ENCODE data around the gene FARP1.

FARP1 gene

GRCh38 chr13:98190889-98191444 lies 48.1 kb downstream of the FARP1 start:
- no peaks in the 10 kb centered on the region for H3K4me1 ChIP-seq (ENCODE audit: insufficient read depth, poor library complexity, severe bottlenecking)
- no peak for ATAC-seq (ENCODE audit: low read depth)
- no peaks in the 10 kb centered on the region for H3K36me3 ChIP-seq (ENCODE audit: low read depth)
- no peak overlapping the region for H3K4me3 ChIP-seq (ENCODE audit: severe bottlenecking)
- TF ChIP-seq CTCF (IDR thresholded peaks at IDR 0.05; ENCODE audit: poor library complexity, severe bottlenecking), result no peak
- H3K9me3 ChIP-seq (ENCODE audit: severe bottlenecking), result no peaks in the 10 kb centered on the region
- H3K27ac ChIP-seq (ENCODE audit: poor library complexity, severe bottlenecking), result no peak overlapping the region
- no peak for DNase-seq (ENCODE audit: low spot score)
- H3K27me3 ChIP-seq (ENCODE audit: insufficient read depth, poor library complexity, severe bottlenecking), result no peaks in the 10 kb centered on the region

- H3K27ac ChIP-seq (ENCODE audit: poor library complexity, severe bottlenecking), result no peak overlapping the region
- H3K36me3 ChIP-seq (ENCODE audit: low read depth), result no peaks in the 10 kb centered on the region
- no peaks in the 10 kb centered on the region for H3K27me3 ChIP-seq (ENCODE audit: insufficient read depth, poor library complexity, severe bottlenecking)
- H3K4me3 ChIP-seq (ENCODE audit: severe bottlenecking), result no peak overlapping the region
- no peaks in the 10 kb centered on the region for H3K4me1 ChIP-seq (ENCODE audit: insufficient read depth, poor library complexity, severe bottlenecking)
- DNase-seq (ENCODE audit: low spot score), result no peak
- no peak for TF ChIP-seq CTCF (IDR thresholded peaks at IDR 0.05; ENCODE audit: poor library complexity, severe bottlenecking)
- H3K9me3 ChIP-seq (ENCODE audit: severe bottlenecking), result no peaks in the 10 kb centered on the region
- no peak for ATAC-seq (ENCODE audit: low read depth)
Observed at GRCh38 chr13:98192008-98192407, 49.1 kb downstream of the FARP1 start.

- DNase-seq (ENCODE audit: low spot score) (no peak), ATAC-seq (ENCODE audit: low read depth) (no peak)
- H3K9me3 ChIP-seq (ENCODE audit: severe bottlenecking), result no peaks in the 10 kb centered on the region
- no peak overlapping the region for H3K4me3 ChIP-seq (ENCODE audit: severe bottlenecking)
- H3K27me3 ChIP-seq (ENCODE audit: insufficient read depth, poor library complexity, severe bottlenecking), result no peaks in the 10 kb centered on the region
- no peak overlapping the region for H3K27ac ChIP-seq (ENCODE audit: poor library complexity, severe bottlenecking)
- no peak for TF ChIP-seq CTCF (IDR thresholded peaks at IDR 0.05; ENCODE audit: poor library complexity, severe bottlenecking)
- H3K4me1 ChIP-seq (ENCODE audit: insufficient read depth, poor library complexity, severe bottlenecking), result no peaks in the 10 kb centered on the region
- no peaks in the 10 kb centered on the region for H3K36me3 ChIP-seq (ENCODE audit: low read depth)
Observed at GRCh38 chr13:98195054-98195791, 52.3 kb downstream of the FARP1 start.

GRCh38 chr13:98198683-98199082 lies 55.8 kb downstream of the FARP1 start:
- Histone ChIP-seq H3K27me3 (ENCODE audit: insufficient read depth, poor library complexity, severe bottlenecking) (no peaks in the 10 kb centered on the region), H3K9me3 (ENCODE audit: severe bottlenecking) (no peaks in the 10 kb centered on the region), H3K4me3 (ENCODE audit: severe bottlenecking) (no peak overlapping the region), H3K36me3 (ENCODE audit: low read depth) (no peaks in the 10 kb centered on the region), H3K4me1 (ENCODE audit: insufficient read depth, poor library complexity, severe bottlenecking) (no peaks in the 10 kb centered on the region), H3K27ac (ENCODE audit: poor library complexity, severe bottlenecking) (no peak overlapping the region)
- ATAC-seq (ENCODE audit: low read depth), result no peak
- DNase-seq (ENCODE audit: low spot score), result no peak
- no peak for TF ChIP-seq CTCF (IDR thresholded peaks at IDR 0.05; ENCODE audit: poor library complexity, severe bottlenecking)

GRCh38 chr13:98199480-98199879 lies 56.6 kb downstream of the FARP1 start:
- no peak overlapping the region for H3K27ac ChIP-seq (ENCODE audit: poor library complexity, severe bottlenecking)
- DNase-seq (ENCODE audit: low spot score) (no peak), ATAC-seq (ENCODE audit: low read depth) (no peak)
- H3K9me3 ChIP-seq (ENCODE audit: severe bottlenecking), result no peaks in the 10 kb centered on the region
- no peak for TF ChIP-seq CTCF (IDR thresholded peaks at IDR 0.05; ENCODE audit: poor library complexity, severe bottlenecking)
- H3K4me3 ChIP-seq (ENCODE audit: severe bottlenecking), result no peak overlapping the region
- H3K4me1 ChIP-seq (ENCODE audit: insufficient read depth, poor library complexity, severe bottlenecking), result no peaks in the 10 kb centered on the region
- H3K36me3 ChIP-seq (ENCODE audit: low read depth), result no peaks in the 10 kb centered on the region
- no peaks in the 10 kb centered on the region for H3K27me3 ChIP-seq (ENCODE audit: insufficient read depth, poor library complexity, severe bottlenecking)

Measured in RWPE2 (cell line).